B cell (primary cell): ENCODE measurements around the gene STAT1.

Experiments used
- EZH2 ChIP-seq: IDR thresholded peaks from 2 replicates; pipeline ENCODE4 v1.6.1; 2012; ENCODE audit warnings: borderline replicate concordance, low read depth, mild to moderate bottlenecking, moderate library complexity, low read length; ENCODE audit not compliant: insufficient read depth, poor library complexity, severe bottlenecking
- TF ChIP-seq, protein P1 (sequence below): fragments of 200-600 bp; IDR thresholded peaks from one replicate; pipeline ENCODE4 v1.8.0; 2022; ENCODE audit warnings: antibody characterized with exemption, mild to moderate bottlenecking

DNA sequence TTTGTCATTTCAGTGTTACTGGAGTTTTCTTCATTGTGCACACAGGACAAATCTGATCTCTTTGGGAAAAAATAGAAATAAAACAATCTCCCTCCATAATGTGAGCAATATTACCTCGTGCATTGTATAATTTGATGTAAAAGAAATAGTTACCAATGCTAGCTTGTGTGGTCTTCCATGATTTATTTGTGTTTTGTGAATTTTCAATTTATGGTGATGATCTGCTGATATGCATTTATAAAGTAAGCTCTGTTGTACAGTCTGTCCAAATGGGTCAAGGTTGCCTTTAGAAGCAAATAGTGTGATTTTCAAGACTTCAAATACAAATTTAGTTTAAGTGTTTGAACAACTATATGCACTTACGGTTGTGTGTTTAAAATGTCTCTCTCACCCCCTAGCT, 50.9 kb downstream of the STAT1 start:
- no peak for TF ChIP-seq EZH2
- TF ChIP-seq, protein P1, sequence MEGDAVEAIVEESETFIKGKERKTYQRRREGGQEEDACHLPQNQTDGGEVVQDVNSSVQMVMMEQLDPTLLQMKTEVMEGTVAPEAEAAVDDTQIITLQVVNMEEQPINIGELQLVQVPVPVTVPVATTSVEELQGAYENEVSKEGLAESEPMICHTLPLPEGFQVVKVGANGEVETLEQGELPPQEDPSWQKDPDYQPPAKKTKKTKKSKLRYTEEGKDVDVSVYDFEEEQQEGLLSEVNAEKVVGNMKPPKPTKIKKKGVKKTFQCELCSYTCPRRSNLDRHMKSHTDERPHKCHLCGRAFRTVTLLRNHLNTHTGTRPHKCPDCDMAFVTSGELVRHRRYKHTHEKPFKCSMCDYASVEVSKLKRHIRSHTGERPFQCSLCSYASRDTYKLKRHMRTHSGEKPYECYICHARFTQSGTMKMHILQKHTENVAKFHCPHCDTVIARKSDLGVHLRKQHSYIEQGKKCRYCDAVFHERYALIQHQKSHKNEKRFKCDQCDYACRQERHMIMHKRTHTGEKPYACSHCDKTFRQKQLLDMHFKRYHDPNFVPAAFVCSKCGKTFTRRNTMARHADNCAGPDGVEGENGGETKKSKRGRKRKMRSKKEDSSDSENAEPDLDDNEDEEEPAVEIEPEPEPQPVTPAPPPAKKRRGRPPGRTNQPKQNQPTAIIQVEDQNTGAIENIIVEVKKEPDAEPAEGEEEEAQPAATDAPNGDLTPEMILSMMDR: no peak
